Endothelial cell of umbilical vein (primary cell): Measurements from ENCODE around the gene NXPH1.

Experiments used
- CTCF ChIP-seq, 2 donors: IDR thresholded peaks; 1 replicate in 1 of 2; 2 replicates in 1 of 2; pipeline ENCODE4 v1.5.1; 2011; ENCODE audit warnings: low read length in 2 of 2, mild to moderate bottlenecking in 2 of 2, moderate library complexity in 2 of 2, control low read depth in 1 of 2, inconsistent platforms in 1 of 2, low read depth in 1 of 2; ENCODE audit not compliant: insufficient read depth in 1 of 2; ENCODE audit errors: extremely low read depth in 1 of 2
- EZH2 ChIP-seq: IDR thresholded peaks from 2 replicates; pipeline ENCODE4 v1.6.1; 2012; ENCODE audit warnings: borderline replicate concordance, low read depth, mild to moderate bottlenecking, moderate library complexity, low read length, inconsistent platforms; ENCODE audit not compliant: severe bottlenecking
- FOS ChIP-seq: IDR thresholded peaks from 2 replicates; pipeline ENCODE4 v1.6.1; 2011; ENCODE audit warnings: mild to moderate bottlenecking, low read length, moderate library complexity, borderline replicate concordance; ENCODE audit not compliant: insufficient read depth
- MAX ChIP-seq: IDR thresholded peaks from 2 replicates; pipeline ENCODE4 v1.6.1; 2011; ENCODE audit not compliant: insufficient read depth, insufficient read length
- MYC ChIP-seq: IDR thresholded peaks from one replicate; pipeline ENCODE4 v1.6.1; 2011; ENCODE audit warnings: mild to moderate bottlenecking, low read depth, low read length
- POLR2A ChIP-seq: IDR thresholded peaks from 2 replicates; pipeline ENCODE4 v1.6.1; 2012; ENCODE audit warnings: low read depth, mild to moderate bottlenecking, control low read depth, low read length
- POLR2AphosphoS5 ChIP-seq: IDR thresholded peaks from 2 replicates; pipeline ENCODE4 v1.6.1; 2012; ENCODE audit warnings: low read depth, mild to moderate bottlenecking, control low read depth, low read length, moderate library complexity; ENCODE audit not compliant: insufficient read depth

DNA sequence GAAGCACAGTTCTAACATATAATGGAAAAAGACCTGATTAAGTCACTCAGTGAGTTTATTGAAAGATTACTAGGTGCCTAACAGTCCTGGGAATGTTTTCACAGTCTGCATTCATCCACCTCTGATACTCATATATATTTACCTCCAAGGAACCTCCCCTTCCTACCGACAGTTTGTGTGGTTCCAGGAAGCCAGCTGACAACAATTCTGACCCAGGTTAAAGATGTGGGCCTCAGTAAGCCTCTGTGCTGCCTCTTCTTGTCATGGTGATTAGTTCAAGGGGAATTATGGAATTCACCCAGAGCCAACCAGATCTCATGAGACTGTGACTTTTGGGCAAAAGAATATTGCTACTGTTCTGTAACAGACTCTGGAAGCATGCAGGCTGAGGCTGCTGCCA is 186.8 kb downstream of the NXPH1 start:
- no peak for TF ChIP-seq MAX
- TF ChIP-seq CTCF (IDR thresholded peaks at IDR 0.05; ENCODE audit: extremely low read depth in 1 of 2, insufficient read depth in 1 of 2, low read depth in 1 of 2, low read length in 2 of 2): no peak
- no peak for TF ChIP-seq FOS
- TF ChIP-seq POLR2AphosphoS5: no peak
- no peak for TF ChIP-seq EZH2
- TF ChIP-seq POLR2A: no peak
- no peak for TF ChIP-seq MYC
